Fibroblast of pulmonary artery (primary cell): ENCODE data around the gene CNR1.

Experiments used
- DNase-seq: peaks from one replicate; pipeline ENCODE4 v3.0.0-alpha.2; 2010; ENCODE audit warnings: low read depth
- H3K4me3 ChIP-seq: replicated peaks from 2 replicates; pipeline ENCODE4 v1.5.1; 2011; ENCODE audit warnings: low read depth, mild to moderate bottlenecking, control low read depth, low read length, moderate library complexity
- TF ChIP-seq, protein P1 (sequence below): IDR thresholded peaks from 2 replicates; pipeline ENCODE4 v1.5.1; 2011; ENCODE audit warnings: mild to moderate bottlenecking, control low read depth, low read length, inconsistent platforms; ENCODE audit errors: missing control alignments

CNR1 gene

DNA sequence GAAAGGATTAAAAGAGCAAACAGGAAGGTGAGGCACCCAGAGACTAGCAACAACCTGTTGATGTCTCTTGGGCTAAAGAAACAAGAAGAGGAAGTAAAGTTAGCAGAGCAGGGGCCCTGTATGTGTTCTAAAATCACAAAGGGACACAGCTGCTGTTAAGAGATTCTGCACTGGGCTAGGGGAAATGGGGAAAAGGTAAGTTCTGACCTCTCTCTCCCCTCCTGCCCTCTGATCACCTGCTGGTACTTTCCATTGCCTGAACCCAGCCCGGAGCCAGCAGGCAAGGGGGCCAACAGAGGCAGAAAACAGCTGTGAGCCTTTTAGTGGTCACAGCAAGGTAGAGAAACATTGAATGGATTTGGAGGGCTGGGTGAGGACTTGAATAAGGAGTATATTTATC, 13.5 kb upstream of the CNR1 start:
- DNase-seq: no peak
- H3K4me3 ChIP-seq: no peak overlapping the region
- TF ChIP-seq, protein P1, sequence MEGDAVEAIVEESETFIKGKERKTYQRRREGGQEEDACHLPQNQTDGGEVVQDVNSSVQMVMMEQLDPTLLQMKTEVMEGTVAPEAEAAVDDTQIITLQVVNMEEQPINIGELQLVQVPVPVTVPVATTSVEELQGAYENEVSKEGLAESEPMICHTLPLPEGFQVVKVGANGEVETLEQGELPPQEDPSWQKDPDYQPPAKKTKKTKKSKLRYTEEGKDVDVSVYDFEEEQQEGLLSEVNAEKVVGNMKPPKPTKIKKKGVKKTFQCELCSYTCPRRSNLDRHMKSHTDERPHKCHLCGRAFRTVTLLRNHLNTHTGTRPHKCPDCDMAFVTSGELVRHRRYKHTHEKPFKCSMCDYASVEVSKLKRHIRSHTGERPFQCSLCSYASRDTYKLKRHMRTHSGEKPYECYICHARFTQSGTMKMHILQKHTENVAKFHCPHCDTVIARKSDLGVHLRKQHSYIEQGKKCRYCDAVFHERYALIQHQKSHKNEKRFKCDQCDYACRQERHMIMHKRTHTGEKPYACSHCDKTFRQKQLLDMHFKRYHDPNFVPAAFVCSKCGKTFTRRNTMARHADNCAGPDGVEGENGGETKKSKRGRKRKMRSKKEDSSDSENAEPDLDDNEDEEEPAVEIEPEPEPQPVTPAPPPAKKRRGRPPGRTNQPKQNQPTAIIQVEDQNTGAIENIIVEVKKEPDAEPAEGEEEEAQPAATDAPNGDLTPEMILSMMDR: no peak

DNA sequence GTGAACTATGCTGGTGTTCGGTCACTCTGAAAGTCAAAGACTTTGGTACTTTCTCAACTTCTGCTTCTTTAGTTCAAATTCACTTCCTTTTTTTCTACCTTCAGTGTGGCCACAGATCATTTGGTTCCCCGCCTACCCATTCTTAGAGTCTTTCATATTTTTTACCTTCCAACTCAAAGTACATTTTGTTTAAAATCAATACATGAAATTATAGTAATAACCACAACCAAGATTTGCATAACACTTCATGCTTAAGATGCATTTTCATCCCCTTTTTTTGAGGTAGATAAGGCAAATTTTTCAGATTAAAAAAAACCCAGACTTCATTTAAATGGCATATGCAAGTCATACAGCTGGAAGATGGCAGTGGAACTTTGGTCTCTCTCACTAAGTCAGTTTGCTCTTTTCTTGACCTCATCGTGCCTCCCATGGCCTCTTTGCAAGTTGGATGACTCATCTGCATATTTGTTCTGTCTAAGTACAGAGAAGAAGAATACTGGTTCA, 11.9 kb upstream of the CNR1 start:
- TF ChIP-seq, protein P1: no peak
- peak; percentile 30 for DNase-seq
- no peak overlapping the region for H3K4me3 ChIP-seq

DNA sequence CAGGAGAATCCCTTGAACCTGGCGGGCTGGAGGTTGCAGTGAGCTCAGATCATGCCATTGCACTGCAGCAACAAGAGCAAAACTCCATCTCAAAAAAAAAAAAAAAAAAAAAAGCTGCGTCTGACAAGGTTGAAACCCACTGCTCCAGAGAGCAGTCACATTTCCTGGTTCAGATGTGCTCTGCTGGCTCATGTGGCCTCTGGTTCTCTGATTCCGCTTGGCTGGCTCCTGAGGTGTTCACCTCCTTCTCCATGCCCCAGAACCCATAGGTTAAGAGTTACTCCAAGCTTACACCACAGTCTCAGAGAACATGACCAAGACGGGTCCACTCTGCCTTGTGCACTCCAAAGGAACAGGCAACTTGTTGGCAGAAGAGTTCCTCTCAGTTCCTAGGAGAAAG, 8.8 kb upstream of the CNR1 start:
- DNase-seq: no peak
- no peak overlapping the region for H3K4me3 ChIP-seq

DNA sequence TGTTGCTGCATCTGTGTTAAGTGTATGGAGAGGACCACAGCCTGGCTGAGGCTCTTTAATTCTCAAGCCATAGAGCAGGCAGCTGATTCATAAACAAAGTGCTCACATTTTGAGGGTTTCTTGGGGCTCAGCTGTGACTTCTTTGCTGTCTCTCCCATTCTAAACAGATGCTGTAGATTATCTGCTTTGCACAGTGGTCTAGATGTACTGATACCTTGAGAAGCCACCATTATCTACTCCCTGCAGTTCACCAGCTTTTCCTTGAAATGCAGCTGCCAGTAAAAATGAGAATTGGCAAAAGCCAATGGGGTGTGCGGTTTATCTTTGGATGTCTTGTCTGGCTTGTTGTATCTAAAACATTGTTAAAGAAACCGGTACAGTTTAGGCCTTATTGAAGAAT, 5.2 kb upstream of the CNR1 start:
- no peak for DNase-seq
- TF ChIP-seq, protein P1: no peak
- H3K4me3 ChIP-seq: no peak overlapping the region

More for the DNA sequence above, 8.8 kb upstream of the CNR1 start:
- TF ChIP-seq, protein P1: no peak

DNA sequence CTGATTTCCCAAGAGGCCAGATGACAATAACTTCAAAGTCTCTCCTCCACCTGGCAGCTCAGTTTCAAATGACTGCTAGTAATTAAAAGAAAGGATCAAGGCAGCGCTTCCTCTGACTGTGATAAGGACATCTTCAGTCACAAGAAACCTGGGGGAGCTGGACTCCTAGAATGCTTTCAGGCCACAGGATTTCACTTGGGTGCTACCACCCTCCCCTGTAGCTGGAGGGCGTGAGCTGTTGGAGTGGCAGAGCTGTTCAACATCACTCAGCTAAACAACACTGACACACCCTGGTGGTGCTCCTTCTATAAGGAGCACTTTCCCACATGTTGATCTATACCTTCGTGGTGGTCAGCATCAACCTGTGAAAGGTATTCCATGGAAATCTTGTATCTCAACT, 2.2 kb upstream of the CNR1 start:
- TF ChIP-seq, protein P1: no peak
- H3K4me3 ChIP-seq: no peak overlapping the region
- DNase-seq: no peak

DNA sequence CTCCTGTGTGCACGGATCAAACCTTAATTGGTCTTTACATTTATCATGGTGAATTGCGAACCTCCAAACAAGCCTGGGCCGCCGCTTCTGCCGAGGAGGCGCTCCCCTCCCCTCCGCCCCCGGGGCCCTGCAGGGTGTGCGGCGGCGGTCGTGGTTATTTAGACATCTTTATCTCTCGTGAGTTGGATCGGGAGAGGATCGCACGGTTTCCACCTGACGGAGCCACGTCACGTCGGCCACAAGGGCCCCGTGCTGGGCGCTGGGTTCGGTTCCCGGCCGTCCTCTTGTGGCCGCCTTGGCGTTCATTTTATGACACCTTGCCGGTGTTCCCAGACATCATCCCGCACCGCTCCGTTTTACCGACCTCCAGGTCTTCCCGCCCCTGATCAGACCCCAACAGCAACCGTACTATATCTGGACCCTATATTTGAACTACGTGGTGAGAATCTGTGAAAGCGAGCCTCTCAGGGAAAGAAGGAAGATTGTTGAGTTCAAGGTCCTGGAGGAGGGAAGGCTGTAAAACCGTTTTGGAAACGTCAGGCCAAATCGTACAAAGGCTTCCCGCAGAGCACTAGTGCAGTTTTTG, 1.3 kb upstream of the CNR1 start:
- no peak overlapping the region for H3K4me3 ChIP-seq
- no peak for DNase-seq

More for the DNA sequence above, 1.3 kb upstream of the CNR1 start:
- TF ChIP-seq, protein P1: no peak
